Measurements from ENCODE around the gene LGALS3.
A peak's percentile ranks its signal among the peaks of the same experiment; 100 is the strongest.

LGALS3 gene

GRCh38 chr14:55103005-55103640 is 25.9 kb upstream of the LGALS3 start:
- Mint-ChIP-seq H3K27me3 (no peaks in the 10 kb centered on the region), H3K4me1 (peaks cover 28 to 43% of the 10 kb centered on the region in 2 donors), H3K36me3 (peaks cover 3 to 5% of the 10 kb centered on the region in 2 donors), H3K27ac (peak overlapping the region; percentile 65), H3K4me3 (peak overlapping the region; percentile 2 to 54), H3K9me3 (peaks cover 5 to 7% of the 10 kb centered on the region in 2 donors)
- DNase-seq (no peak), ATAC-seq (replicated peaks) (no peak)

DNA sequence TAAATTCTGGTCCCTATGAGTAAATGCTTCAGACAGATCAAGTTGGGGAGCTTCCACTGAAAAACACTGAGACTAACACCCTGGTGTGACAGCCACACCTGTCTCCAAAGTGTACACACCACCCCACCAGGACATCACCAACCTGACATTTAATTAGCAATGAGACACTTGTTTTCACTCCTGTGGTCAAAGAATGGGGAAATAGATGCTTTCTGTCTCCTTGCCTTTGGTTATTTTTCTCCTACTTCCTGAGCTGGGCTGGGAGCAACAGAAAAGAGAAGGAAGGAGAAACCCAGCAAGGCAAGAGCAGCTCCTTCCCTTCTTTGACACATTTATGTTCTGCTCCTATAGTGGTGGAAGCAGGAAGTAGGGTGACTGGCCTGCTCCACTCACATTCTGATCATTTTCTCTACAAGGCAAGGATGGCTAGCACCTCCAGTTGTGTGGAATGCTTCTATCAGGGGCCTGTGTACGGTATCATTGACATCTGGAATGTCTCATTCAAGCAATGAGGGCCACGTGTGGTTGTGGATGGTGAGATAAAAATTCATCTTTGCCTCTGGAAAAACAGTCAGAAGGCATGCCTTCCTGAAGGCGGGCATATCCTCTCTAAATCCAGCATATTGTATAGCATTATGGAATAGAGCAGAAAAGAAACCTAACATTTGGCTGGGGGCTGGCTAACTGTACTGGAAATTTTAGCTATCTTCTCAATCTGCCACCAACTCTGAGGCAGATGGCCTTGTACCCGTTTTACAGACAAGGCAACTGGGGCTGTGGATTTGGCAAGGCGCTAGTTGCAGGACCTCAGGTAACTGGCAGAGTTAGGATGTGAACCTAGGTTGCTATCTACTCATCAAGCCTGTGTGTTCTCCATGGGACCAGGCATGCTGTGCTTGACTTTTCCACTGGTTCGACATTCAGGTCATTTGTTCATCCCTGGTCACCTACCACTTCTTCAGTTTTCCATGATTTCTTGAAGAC is 24.8 kb upstream of the LGALS3 start:
- Mint-ChIP-seq H3K27ac (no peak overlapping the region), H3K9me3 (peaks cover 4 to 5% of the 10 kb centered on the region in 2 donors), H3K27me3 (no peaks in the 10 kb centered on the region), H3K36me3 (peaks cover 3 to 5% of the 10 kb centered on the region in 2 donors), H3K4me3 (no peak overlapping the region), H3K4me1 (peaks cover 23 to 38% of the 10 kb centered on the region in 2 donors)
- ATAC-seq (replicated peaks) (no peak), DNase-seq (no peak)

DNA sequence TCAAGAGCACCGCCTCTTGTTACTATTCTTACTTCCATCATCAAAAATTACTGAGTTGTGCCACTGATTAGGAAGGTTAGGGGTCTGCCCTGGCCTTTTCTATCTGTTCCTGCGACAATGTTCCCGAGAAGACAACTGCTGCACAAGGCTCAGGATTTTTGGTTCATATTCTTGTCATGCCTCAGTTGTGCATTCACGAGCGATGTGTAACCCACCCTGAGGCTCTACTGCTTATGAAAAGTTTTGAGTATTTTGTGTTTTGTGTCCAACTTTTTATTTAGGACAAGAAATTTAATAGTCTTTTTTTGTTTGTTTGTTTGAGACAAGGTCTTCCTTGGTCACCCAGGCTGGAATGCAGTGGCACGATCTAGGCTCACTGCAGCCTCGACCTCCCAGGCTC is 23.1 kb upstream of the LGALS3 start:
- no peak overlapping the region for H3K4me3 Mint-ChIP-seq
- peaks cover 23 to 38% of the 10 kb centered on the region in 2 donors for H3K4me1 Mint-ChIP-seq
- no peak overlapping the region for H3K27ac Mint-ChIP-seq
- H3K36me3 Mint-ChIP-seq = peaks cover 3 to 5% of the 10 kb centered on the region in 2 donors
- no peak for ATAC-seq (replicated peaks)
- H3K9me3 Mint-ChIP-seq = peaks cover 4 to 5% of the 10 kb centered on the region in 2 donors
- no peaks in the 10 kb centered on the region for H3K27me3 Mint-ChIP-seq
- no peak for DNase-seq

- peak overlapping the region; percentile 15 for H3K27ac Mint-ChIP-seq
- no peak for DNase-seq
- H3K9me3 Mint-ChIP-seq = peaks cover 4 to 5% of the 10 kb centered on the region in 2 donors
- no peak overlapping the region for H3K4me3 Mint-ChIP-seq
- H3K36me3 Mint-ChIP-seq = peaks cover 3 to 5% of the 10 kb centered on the region in 2 donors
- peaks cover 17 to 24% of the 10 kb centered on the region in 2 donors for H3K4me1 Mint-ChIP-seq
- ATAC-seq (replicated peaks) = peak; percentile 83 to 86
- no peaks in the 10 kb centered on the region for H3K27me3 Mint-ChIP-seq
Observed at GRCh38 chr14:55107766-55108554, 21.1 kb upstream of the LGALS3 start.

GRCh38 chr14:55109836-55110235 is 19.2 kb upstream of the LGALS3 start:
- ATAC-seq (replicated peaks) (no peak), DNase-seq (no peak)
- H3K27ac Mint-ChIP-seq = no peak overlapping the region
- H3K36me3 Mint-ChIP-seq = no peaks in the 10 kb centered on the region
- no peaks in the 10 kb centered on the region for H3K27me3 Mint-ChIP-seq
- peaks cover 7 to 10% of the 10 kb centered on the region in 2 donors for H3K4me1 Mint-ChIP-seq
- no peaks in the 10 kb centered on the region for H3K9me3 Mint-ChIP-seq
- H3K4me3 Mint-ChIP-seq = no peak overlapping the region

DNA sequence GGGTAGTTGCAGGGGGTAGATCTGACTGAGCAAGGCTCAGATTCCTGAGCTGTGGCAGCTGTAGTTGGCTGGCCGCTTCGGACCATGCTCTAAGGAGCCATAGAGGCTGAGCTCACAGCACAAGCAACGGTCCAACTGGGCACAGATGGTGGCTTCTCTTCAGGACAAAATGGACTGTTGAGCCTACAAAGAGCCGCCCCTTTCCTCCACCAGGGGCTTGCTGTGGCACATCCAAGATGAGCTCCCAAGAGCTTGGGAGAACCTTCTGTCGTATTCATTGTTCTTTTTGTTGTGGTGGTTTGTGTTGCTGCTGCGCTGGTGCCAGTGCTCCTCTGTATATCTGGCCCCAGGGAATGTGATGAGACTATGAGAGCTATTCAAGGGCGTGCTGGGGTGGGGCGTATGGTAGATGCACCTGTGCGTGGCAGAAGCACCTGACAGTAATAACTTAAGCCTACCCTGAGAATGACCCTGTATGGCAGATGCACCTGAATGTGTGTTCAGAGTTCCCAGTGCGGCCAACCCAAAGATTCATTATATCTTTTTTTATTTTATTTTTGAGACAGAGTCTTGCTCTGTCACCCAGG is 17.8 kb upstream of the LGALS3 start:
- ATAC-seq (replicated peaks) (no peak), DNase-seq (no peak)
- H3K27me3 Mint-ChIP-seq = no peaks in the 10 kb centered on the region
- H3K4me1 Mint-ChIP-seq = peaks cover 7 to 10% of the 10 kb centered on the region in 2 donors
- no peak overlapping the region for H3K27ac Mint-ChIP-seq
- H3K36me3 Mint-ChIP-seq = no peaks in the 10 kb centered on the region
- no peak overlapping the region for H3K4me3 Mint-ChIP-seq
- H3K9me3 Mint-ChIP-seq = no peaks in the 10 kb centered on the region

GRCh38 chr14:55114720-55115119 is 14.3 kb upstream of the LGALS3 start:
- Mint-ChIP-seq H3K4me3 (no peak overlapping the region), H3K9me3 (no peaks in the 10 kb centered on the region), H3K36me3 (no peaks in the 10 kb centered on the region), H3K27ac (no peak overlapping the region), H3K4me1 (no peaks in the 10 kb centered on the region), H3K27me3 (peaks cover 0 to 1% of the 10 kb centered on the region in 2 donors)
- ATAC-seq (replicated peaks) = no peak
- DNase-seq = no peak

DNA sequence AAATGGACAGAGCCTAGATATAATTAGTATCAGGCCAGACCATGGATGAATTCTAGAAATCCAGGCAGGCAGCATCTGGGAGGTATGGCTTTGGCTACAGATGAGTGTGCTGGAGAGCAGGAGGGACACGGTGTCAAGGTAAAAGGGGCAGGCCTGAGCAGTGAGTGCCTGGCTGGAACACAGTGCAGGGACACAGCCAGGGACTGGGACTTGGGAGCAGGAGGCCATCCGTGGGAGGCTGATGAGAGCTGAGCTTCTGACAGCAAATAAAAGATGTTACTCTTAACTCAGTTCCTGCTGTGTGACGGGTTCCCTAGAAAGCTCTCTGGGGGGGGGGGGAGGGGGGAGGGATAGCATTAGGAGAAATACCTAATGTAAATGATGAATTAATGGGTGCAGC is 13.6 kb upstream of the LGALS3 start:
- peaks cover 0 to 7% of the 10 kb centered on the region in 2 donors for H3K27me3 Mint-ChIP-seq
- no peaks in the 10 kb centered on the region for H3K4me1 Mint-ChIP-seq
- H3K36me3 Mint-ChIP-seq = no peaks in the 10 kb centered on the region
- H3K9me3 Mint-ChIP-seq = no peaks in the 10 kb centered on the region
- no peak for ATAC-seq (replicated peaks)
- H3K27ac Mint-ChIP-seq = no peak overlapping the region
- H3K4me3 Mint-ChIP-seq = no peak overlapping the region
- DNase-seq = no peak

GRCh38 chr14:55115861-55116245 is 13.2 kb upstream of the LGALS3 start:
- ATAC-seq (replicated peaks) (no peak), DNase-seq (no peak)
- Mint-ChIP-seq H3K36me3 (no peaks in the 10 kb centered on the region), H3K4me3 (no peak overlapping the region), H3K27me3 (peaks cover 0 to 7% of the 10 kb centered on the region in 2 donors), H3K9me3 (no peaks in the 10 kb centered on the region), H3K4me1 (no peaks in the 10 kb centered on the region), H3K27ac (no peak overlapping the region)

DNA sequence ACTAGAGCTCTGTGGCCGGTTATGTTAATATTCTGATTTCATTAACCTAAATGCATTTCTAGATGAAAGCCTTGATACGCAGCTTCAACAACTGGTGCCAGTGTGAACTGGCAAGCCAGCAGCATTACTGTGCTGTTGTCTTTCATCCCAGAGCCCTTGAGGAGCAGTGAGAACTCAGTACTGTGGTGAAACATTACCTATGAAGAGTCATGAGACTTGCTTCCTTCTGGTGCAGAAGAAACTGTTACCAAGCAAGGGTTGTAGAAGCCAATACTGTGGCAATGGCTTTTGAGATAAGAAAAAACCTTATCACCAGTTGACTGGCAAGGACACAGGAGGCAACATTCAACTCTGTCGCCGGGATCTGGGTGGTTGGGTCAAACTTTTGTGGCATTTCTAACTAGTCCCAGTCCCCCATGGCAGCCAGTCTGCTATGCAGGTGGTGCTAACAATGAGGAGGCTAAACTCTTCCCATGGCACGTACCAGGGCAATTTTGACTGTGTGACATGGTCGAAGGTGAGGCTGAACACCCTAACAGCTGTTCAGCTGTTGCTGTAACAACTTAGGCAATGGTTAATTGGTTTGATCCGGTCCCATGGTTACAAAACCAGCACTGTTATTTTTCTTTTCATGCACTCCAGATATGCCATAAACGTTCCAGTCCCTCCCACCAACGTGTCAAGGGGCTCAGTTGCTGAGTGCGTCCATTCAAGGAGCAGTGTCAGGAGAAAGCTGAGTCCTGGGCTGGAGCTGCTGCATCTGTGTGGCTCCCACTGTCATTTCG is 12.6 kb upstream of the LGALS3 start:
- Mint-ChIP-seq H3K27me3 (peaks cover 0 to 7% of the 10 kb centered on the region in 2 donors), H3K36me3 (no peaks in the 10 kb centered on the region), H3K27ac (no peak overlapping the region), H3K9me3 (no peaks in the 10 kb centered on the region), H3K4me1 (no peaks in the 10 kb centered on the region), H3K4me3 (no peak overlapping the region)
- ATAC-seq (replicated peaks) (no peak), DNase-seq (no peak)

GRCh38 chr14:55117803-55118441 is 11.1 kb upstream of the LGALS3 start:
- ATAC-seq (replicated peaks) (no peak), DNase-seq (no peak)
- Mint-ChIP-seq H3K36me3 (no peaks in the 10 kb centered on the region), H3K27me3 (peaks cover 0 to 7% of the 10 kb centered on the region in 2 donors), H3K4me1 (no peaks in the 10 kb centered on the region), H3K27ac (no peak overlapping the region), H3K9me3 (no peaks in the 10 kb centered on the region), H3K4me3 (no peak overlapping the region)

DNA sequence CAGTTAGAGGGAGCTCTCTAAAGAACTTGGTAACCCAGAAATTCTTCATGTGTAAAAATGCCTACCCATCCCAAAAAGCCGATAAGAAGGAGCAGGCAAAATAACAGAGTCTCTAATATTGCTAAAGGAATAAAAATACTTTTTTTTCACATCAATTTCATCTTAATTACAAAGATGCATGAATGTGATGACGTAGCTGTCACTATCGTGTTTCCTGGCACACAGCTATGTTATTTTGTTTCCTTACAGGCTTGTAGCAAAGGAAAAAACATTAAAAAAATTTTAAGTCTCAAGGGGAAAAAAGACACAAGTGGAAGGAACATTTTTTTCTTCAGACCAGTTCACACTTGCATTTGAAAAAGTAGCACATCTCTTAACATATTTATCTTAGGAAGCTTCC is 10.3 kb upstream of the LGALS3 start:
- Mint-ChIP-seq H3K36me3 (no peaks in the 10 kb centered on the region), H3K27ac (no peak overlapping the region), H3K4me3 (no peak overlapping the region), H3K27me3 (peaks cover 0 to 7% of the 10 kb centered on the region in 2 donors), H3K4me1 (no peaks in the 10 kb centered on the region), H3K9me3 (no peaks in the 10 kb centered on the region)
- DNase-seq (no peak), ATAC-seq (replicated peaks) (no peak)
